Thyroid gland (tissue), 4 donors: ENCODE measurements around the gene RCE1.

ENCODE experiments used
- CTCF ChIP-seq, 6 experiments: fragments of 200-600 bp in 3 of 6; fragments of 450-650 bp in 3 of 6; sonication (generic) in 3 of 6; IDR thresholded peaks; one replicate each; pipeline ENCODE4 v1.5.1; 2016 to 2019; ENCODE audit warnings: antibody characterized with exemption in 6 of 6, mild to moderate bottlenecking in 2 of 6, inconsistent platforms in 1 of 6, moderate library complexity in 1 of 6
- POLR2A ChIP-seq, 2 donors: fragments of 450-650 bp; IDR thresholded peaks; one replicate each; pipeline ENCODE4 v1.6.1; 2017; ENCODE audit warnings: antibody characterized with exemption in 2 of 2, mild to moderate bottlenecking in 2 of 2, moderate library complexity in 1 of 2

- TF ChIP-seq POLR2A (IDR thresholded peaks at IDR 0.05) (no peak), CTCF (IDR thresholded peaks at IDR 0.05) (no peak)
These were observed 42.4 kb upstream of the RCE1 start for GRCh38 chr11:66800720-66801428.
